MM.1S (cell line): ENCODE measurements around the gene DVL2.

Experiments used
- EZH2 ChIP-seq: fragments of 300-600 bp; sonication (generic); optimal IDR thresholded peaks from 2 replicates; pipeline ENCODE3; 2017; ENCODE audit warnings: low read depth, mild to moderate bottlenecking, antibody characterized with exemption, low read length, mixed read lengths
- EZH2phosphoT487 ChIP-seq: fragments of 300-600 bp; sonication (generic); IDR thresholded peaks from 2 replicates; pipeline ENCODE4 v1.6.1; 2018; ENCODE audit warnings: antibody characterized with exemption, low read length
- TF ChIP-seq, protein P1 (sequence below): fragments of 300-600 bp; sonication (generic); IDR thresholded peaks from 2 replicates; pipeline ENCODE4 v1.5.1; 2016; ENCODE audit warnings: antibody characterized with exemption, low read length, mixed read lengths

DNA sequence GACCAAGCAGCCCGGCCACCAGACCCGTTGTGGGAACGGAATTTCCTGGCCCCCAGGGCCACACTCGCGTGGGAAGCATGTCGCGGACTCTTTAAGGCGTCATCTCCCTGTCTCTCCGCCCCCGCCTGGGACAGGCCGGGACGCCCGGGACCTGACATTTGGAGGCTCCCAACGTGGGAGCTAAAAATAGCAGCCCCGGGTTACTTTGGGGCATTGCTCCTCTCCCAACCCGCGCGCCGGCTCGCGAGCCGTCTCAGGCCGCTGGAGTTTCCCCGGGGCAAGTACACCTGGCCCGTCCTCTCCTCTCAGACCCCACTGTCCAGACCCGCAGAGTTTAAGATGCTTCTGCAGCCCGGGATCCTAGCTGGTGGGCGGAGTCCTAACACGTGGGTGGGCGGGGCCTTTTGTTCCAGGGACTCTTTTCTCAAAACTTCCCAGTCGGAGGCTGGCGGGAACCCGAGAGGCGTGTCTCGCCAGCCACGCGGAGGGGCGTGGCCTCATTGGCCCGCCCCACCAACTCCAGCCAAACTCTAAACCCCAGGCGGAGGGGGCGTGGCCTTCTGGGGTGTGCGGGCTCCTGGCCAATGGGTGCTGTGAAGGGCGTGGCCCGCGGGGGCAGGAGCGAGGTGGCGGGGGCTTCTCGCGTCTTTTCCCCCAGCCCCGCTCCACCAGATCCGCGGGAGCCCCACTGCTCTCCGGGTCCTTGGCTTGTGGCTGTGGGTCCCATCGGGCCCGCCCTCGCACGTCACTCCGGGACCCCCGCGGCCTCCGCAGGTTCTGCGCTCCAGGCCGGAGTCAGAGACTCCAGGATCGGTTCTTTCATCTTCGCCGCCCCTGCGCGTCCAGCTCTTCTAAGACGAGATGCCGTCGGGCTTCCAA is 47.0 kb upstream of the DVL2 start, which contains the start of gene SLC2A4:
- TF ChIP-seq, protein P1, sequence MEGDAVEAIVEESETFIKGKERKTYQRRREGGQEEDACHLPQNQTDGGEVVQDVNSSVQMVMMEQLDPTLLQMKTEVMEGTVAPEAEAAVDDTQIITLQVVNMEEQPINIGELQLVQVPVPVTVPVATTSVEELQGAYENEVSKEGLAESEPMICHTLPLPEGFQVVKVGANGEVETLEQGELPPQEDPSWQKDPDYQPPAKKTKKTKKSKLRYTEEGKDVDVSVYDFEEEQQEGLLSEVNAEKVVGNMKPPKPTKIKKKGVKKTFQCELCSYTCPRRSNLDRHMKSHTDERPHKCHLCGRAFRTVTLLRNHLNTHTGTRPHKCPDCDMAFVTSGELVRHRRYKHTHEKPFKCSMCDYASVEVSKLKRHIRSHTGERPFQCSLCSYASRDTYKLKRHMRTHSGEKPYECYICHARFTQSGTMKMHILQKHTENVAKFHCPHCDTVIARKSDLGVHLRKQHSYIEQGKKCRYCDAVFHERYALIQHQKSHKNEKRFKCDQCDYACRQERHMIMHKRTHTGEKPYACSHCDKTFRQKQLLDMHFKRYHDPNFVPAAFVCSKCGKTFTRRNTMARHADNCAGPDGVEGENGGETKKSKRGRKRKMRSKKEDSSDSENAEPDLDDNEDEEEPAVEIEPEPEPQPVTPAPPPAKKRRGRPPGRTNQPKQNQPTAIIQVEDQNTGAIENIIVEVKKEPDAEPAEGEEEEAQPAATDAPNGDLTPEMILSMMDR, result no peak
- no peak for TF ChIP-seq EZH2
- TF ChIP-seq EZH2phosphoT487, result no peak
